ENCODE results near the gene TRIM41. TPM values are rescaled to one million over a fixed set of nuclear protein-coding genes. Genes with fewer than 3 reads are reported as not detected.
"Not testable (repeated sequence)": the region's sequence is repeated elsewhere in the genome, so short reads cannot be mapped to it uniquely, and the experiment has no call there.

TRIM41 gene
- total RNA-seq, 1 donor from 2014 or later = 12.1 TPM

- DNase-seq (ENCODE audit: extremely low read depth, low read depth, low spot score) = not testable (repeated sequence)
Measured at GRCh38 chr5:181282415-181282814, 59.3 kb downstream of the TRIM41 start.

GRCh38 chr5:181282874-181283273 is 59.8 kb downstream of the TRIM41 start:
- no peak for DNase-seq (ENCODE audit: extremely low read depth, low read depth, low spot score)

- DNase-seq (ENCODE audit: extremely low read depth, low read depth, low spot score) = no peak
Measured at GRCh38 chr5:181283347-181283746, 60.3 kb downstream of the TRIM41 start.

GRCh38 chr5:181283841-181284755 is 61.0 kb downstream of the TRIM41 start:
- DNase-seq (ENCODE audit: extremely low read depth, low read depth, low spot score) = not testable (repeated sequence)

Other genes starting within 250 kb of the TRIM41 start
- not detected in 2 replicates for gene BTNL3, start 234.4 kb upstream of the TRIM41 start, total RNA-seq
- 0.15 and 2.8 TPM in 2 replicates for gene BTNL9, start 183.0 kb upstream of the TRIM41 start, total RNA-seq
- gene OR2V1, start 92.1 kb upstream of the TRIM41 start, total RNA-seq = not detected in 2 replicates
- not detected in 2 replicates for gene OR2V2, start 75.7 kb upstream of the TRIM41 start, total RNA-seq
- gene TRIM7, start 18.1 kb upstream of the TRIM41 start, total RNA-seq = 2.8 and 5.3 TPM in 2 replicates
- 2,136 and 2,867 TPM in 2 replicates for gene RACK1, start 20.6 kb downstream of the TRIM41 start, total RNA-seq
- 4.0 and 7.1 TPM in 2 replicates for gene TRIM52, start 37.9 kb downstream of the TRIM41 start, total RNA-seq
- not detected in 2 replicates for gene OR4F3, start 144.0 kb downstream of the TRIM41 start, total RNA-seq

All from glomerular endothelial cell (primary cell).